Subcutaneous abdominal adipose tissue (tissue), 5 donors: ENCODE results near the gene TBC1D9.

Experiments
- H3K27ac ChIP-seq: one replicate; pipeline ENCODE4 v1.7.0; 2013; ENCODE audit warnings: low read depth, mild to moderate bottlenecking, inconsistent platforms, low read length, moderate library complexity
- H3K27me3 ChIP-seq, 5 donors: one replicate each; pipeline ENCODE4 v1.7.0; 2013; ENCODE audit warnings: low read length in 5 of 5, inconsistent platforms in 1 of 5; ENCODE audit not compliant: control insufficient read depth in 5 of 5, insufficient read depth in 4 of 5
- H3K36me3 ChIP-seq, 5 donors: one replicate each; pipeline ENCODE4 v1.7.0; 2013; ENCODE audit warnings: low read length in 5 of 5; ENCODE audit not compliant: control insufficient read depth in 5 of 5, insufficient read depth in 5 of 5
- H3K4me1 ChIP-seq, 5 donors: one replicate each; pipeline ENCODE4 v1.7.0; 2013; ENCODE audit warnings: low read length in 5 of 5, mild to moderate bottlenecking in 3 of 5, moderate library complexity in 1 of 5; ENCODE audit not compliant: control insufficient read depth in 5 of 5, insufficient read depth in 5 of 5
- H3K4me3 ChIP-seq, 5 donors: one replicate each; pipeline ENCODE4 v1.7.0; 2013; ENCODE audit warnings: low read length in 5 of 5, low read depth in 1 of 5
- H3K9ac ChIP-seq, 5 donors: one replicate each; pipeline ENCODE4 v1.7.0; 2013; ENCODE audit warnings: low read length in 5 of 5, mild to moderate bottlenecking in 4 of 5, moderate library complexity in 3 of 5
- H3K9me3 ChIP-seq, 5 donors: one replicate each; pipeline ENCODE4 v1.7.0; 2013; ENCODE audit warnings: low read length in 5 of 5; ENCODE audit not compliant: control insufficient read depth in 5 of 5
- donor health status: healthy.
- donor health status: healthy.
- donor health status: healthy.
- donor health status: healthy.
- donor health status: healthy.

Gene TBC1D9

GRCh38 chr4:140579278-140579677 is 176.9 kb downstream of the TBC1D9 start:
- Histone ChIP-seq H3K27me3 (peaks cover 0 to 21% (median 13%) of the 10 kb centered on the region in 5 donors), H3K4me3 (no peak overlapping the region), H3K9me3 (no peaks in the 10 kb centered on the region), H3K27ac (no peak overlapping the region), H3K36me3 (no peaks in the 10 kb centered on the region), H3K9ac (no peak overlapping the region), H3K4me1 (peaks cover 0 to 13% (median 0%) of the 10 kb centered on the region in 5 donors)

- H3K27ac ChIP-seq: no peak overlapping the region
- H3K9ac ChIP-seq: no peak overlapping the region
- peaks cover 0 to 13% (median 9%) of the 10 kb centered on the region in 5 donors for H3K9me3 ChIP-seq
- peaks cover 0 to 21% (median 13%) of the 10 kb centered on the region in 5 donors for H3K27me3 ChIP-seq
- no peak overlapping the region for H3K4me3 ChIP-seq
- H3K4me1 ChIP-seq: peaks cover 0 to 13% (median 0%) of the 10 kb centered on the region in 5 donors
- H3K36me3 ChIP-seq: no peaks in the 10 kb centered on the region
Measured at GRCh38 chr4:140575489-140575888, 180.7 kb downstream of the TBC1D9 start.

GRCh38 chr4:140571620-140572019 is 184.6 kb downstream of the TBC1D9 start:
- H3K27ac ChIP-seq: no peak overlapping the region
- H3K4me3 ChIP-seq: no peak overlapping the region
- H3K9ac ChIP-seq: no peak overlapping the region
- H3K36me3 ChIP-seq: no peaks in the 10 kb centered on the region
- peaks cover 0 to 31% (median 25%) of the 10 kb centered on the region in 5 donors for H3K4me1 ChIP-seq
- peaks cover 0 to 13% (median 9%) of the 10 kb centered on the region in 5 donors for H3K9me3 ChIP-seq
- H3K27me3 ChIP-seq: peaks cover 9 to 32% (median 22%) of the 10 kb centered on the region in 5 donors
